ENCODE measurements around the gene LATS2.
"Not testable (repeated sequence)": the region's sequence is repeated elsewhere in the genome, so short reads cannot be mapped to it uniquely, and the experiment has no call there.

Gene LATS2

GRCh38 chr13:21075011-21075378 is 13.6 kb upstream of the LATS2 start:
- DNase-seq, result peak; percentile 37

GRCh38 chr13:21074546-21074945 is 13.2 kb upstream of the LATS2 start:
- no peak for DNase-seq

GRCh38 chr13:21071924-21072323 is 10.5 kb upstream of the LATS2 start:
- DNase-seq, result no peak

GRCh38 chr13:21071015-21071414 is 9.6 kb upstream of the LATS2 start:
- no peak for DNase-seq

- DNase-seq, result no peak
Measured at GRCh38 chr13:21069561-21070004, 8.2 kb upstream of the LATS2 start.

- no peak for DNase-seq
Measured at GRCh38 chr13:21067848-21068247, 6.5 kb upstream of the LATS2 start.

- DNase-seq, result no peak
Measured at GRCh38 chr13:21066946-21067345, 5.6 kb upstream of the LATS2 start.

- DNase-seq, result no peak
Measured at GRCh38 chr13:21065686-21066085, 4.3 kb upstream of the LATS2 start.

- DNase-seq, result no peak
Measured at GRCh38 chr13:21063031-21063430, 1.6 kb upstream of the LATS2 start.

- DNase-seq, result no peak
Measured at GRCh38 chr13:21060338-21061028, 903 bp downstream of the LATS2 start.

- DNase-seq, result no peak
Measured at GRCh38 chr13:21059641-21060337, 1.6 kb downstream of the LATS2 start.

- no peak for DNase-seq
Measured at GRCh38 chr13:21058361-21058760, 3.0 kb downstream of the LATS2 start.

- no peak for DNase-seq
Measured at GRCh38 chr13:21055511-21056045, 5.8 kb downstream of the LATS2 start.

- no peak for DNase-seq
Measured at GRCh38 chr13:21055016-21055415, 6.4 kb downstream of the LATS2 start.

GRCh38 chr13:21054313-21054712 is 7.1 kb downstream of the LATS2 start:
- no peak for DNase-seq

- no peak for DNase-seq
Measured at GRCh38 chr13:21053231-21053630, 8.2 kb downstream of the LATS2 start.

- no peak for DNase-seq
Measured at GRCh38 chr13:21051675-21052074, 9.7 kb downstream of the LATS2 start.

GRCh38 chr13:21050288-21051197 is 10.8 kb downstream of the LATS2 start:
- DNase-seq, result no peak

GRCh38 chr13:21049731-21050130 is 11.7 kb downstream of the LATS2 start:
- not testable (repeated sequence) for DNase-seq

- no peak for DNase-seq
Measured at GRCh38 chr13:21048901-21049698, 12.3 kb downstream of the LATS2 start.

- no peak for DNase-seq
Measured at GRCh38 chr13:21047591-21048282, 13.6 kb downstream of the LATS2 start.

- no peak for DNase-seq
Measured at GRCh38 chr13:21047087-21047486, 14.3 kb downstream of the LATS2 start.
